Nephron progenitor cell (in vitro differentiated cells): ENCODE data around the gene EOLA1.
A peak's percentile ranks its signal among the peaks of the same experiment; 100 is the strongest.

Experiments used
- DNase-seq: peaks from one replicate; pipeline ENCODE4 v3.0.0; 2021
- H3K27ac Mint-ChIP-seq: 2 replicates; pipeline ENCODE4 v1.8.0; 2021; ENCODE audit warnings: mild to moderate bottlenecking, moderate library complexity, mixed read lengths
- H3K27me3 Mint-ChIP-seq: 2 replicates; pipeline ENCODE4 v1.8.0; 2021; ENCODE audit warnings: mild to moderate bottlenecking, low read depth, mixed read lengths; ENCODE audit not compliant: poor library complexity
- H3K36me3 Mint-ChIP-seq: 2 replicates; pipeline ENCODE4 v1.8.0; 2021; ENCODE audit warnings: low read depth, mixed read lengths
- H3K4me1 Mint-ChIP-seq: 2 replicates; pipeline ENCODE4 v1.8.0; 2021; ENCODE audit warnings: mixed read lengths
- H3K4me3 Mint-ChIP-seq: 2 replicates; pipeline ENCODE4 v1.8.0; 2021; ENCODE audit warnings: mild to moderate bottlenecking, moderate library complexity, mixed read lengths
- H3K9me3 Mint-ChIP-seq: 2 replicates; pipeline ENCODE4 v1.8.0; 2021; ENCODE audit warnings: mild to moderate bottlenecking, moderate library complexity, mixed read lengths
- CTCF ChIP-seq: fragments of 200-600 bp; sonication (generic); IDR thresholded peaks from 2 replicates; pipeline ENCODE4 v1.5.0; 2021; ENCODE audit warnings: antibody characterized with exemption

EOLA1 gene

GRCh38 chrX:149512225-149512885, 28.5 kb upstream of the EOLA1 start:
- Mint-ChIP-seq H3K27me3 (peaks cover 13% of the 10 kb centered on the region), H3K27ac (no peak overlapping the region), H3K9me3 (peaks cover 46% of the 10 kb centered on the region), H3K36me3 (peaks cover 6% of the 10 kb centered on the region), H3K4me3 (no peak overlapping the region), H3K4me1 (peaks cover 38% of the 10 kb centered on the region)
- peak; percentile 49 for DNase-seq
- peak; percentile 37 for TF ChIP-seq CTCF

GRCh38 chrX:149513825-149514428, 26.9 kb upstream of the EOLA1 start:
- no peak for DNase-seq
- Mint-ChIP-seq H3K9me3 (peaks cover 51% of the 10 kb centered on the region), H3K36me3 (peaks cover 11% of the 10 kb centered on the region), H3K27me3 (peaks cover 12% of the 10 kb centered on the region), H3K4me3 (no peak overlapping the region), H3K27ac (no peak overlapping the region), H3K4me1 (peaks cover 33% of the 10 kb centered on the region)
- no peak for TF ChIP-seq CTCF

DNA sequence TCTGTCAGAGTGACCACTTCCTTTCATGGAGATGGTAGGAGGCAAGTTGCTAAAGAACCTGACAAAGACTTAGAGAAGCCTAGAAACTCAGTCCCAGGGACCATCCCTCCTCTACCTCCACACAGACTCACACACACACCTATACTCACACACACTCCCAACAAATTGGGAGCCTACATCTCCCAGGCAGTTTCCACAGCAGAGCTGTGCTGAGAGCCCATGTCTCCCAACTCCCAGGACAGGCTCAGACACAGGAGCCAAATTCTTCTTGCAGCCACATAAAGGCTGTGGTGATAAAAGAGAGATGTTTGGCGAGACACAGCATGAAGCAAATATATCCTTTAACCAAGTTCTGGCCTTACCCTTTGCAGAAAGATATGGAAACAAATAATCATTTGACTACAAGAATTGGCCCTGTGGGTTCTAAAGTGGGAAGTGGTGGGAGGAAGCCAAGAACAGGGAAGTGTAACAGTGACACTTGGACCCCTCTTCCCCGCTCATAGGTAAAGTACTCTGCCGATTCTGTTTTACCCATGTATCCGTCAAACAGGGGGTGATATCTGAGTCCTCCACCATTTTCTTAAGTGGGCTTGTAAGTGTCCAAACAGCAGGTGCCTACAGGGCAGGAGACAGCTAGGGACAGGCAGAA, 24.7 kb upstream of the EOLA1 start:
- H3K4me1 Mint-ChIP-seq: peaks cover 21% of the 10 kb centered on the region
- no peak for TF ChIP-seq CTCF
- no peak overlapping the region for H3K27ac Mint-ChIP-seq
- DNase-seq: no peak
- peaks cover 16% of the 10 kb centered on the region for H3K36me3 Mint-ChIP-seq
- no peak overlapping the region for H3K4me3 Mint-ChIP-seq
- peaks cover 60% of the 10 kb centered on the region for H3K9me3 Mint-ChIP-seq
- peaks cover 8% of the 10 kb centered on the region for H3K27me3 Mint-ChIP-seq

GRCh38 chrX:149516604-149517003, 24.2 kb upstream of the EOLA1 start:
- DNase-seq: no peak
- Mint-ChIP-seq H3K27me3 (peaks cover 8% of the 10 kb centered on the region), H3K4me1 (peaks cover 16% of the 10 kb centered on the region), H3K4me3 (no peak overlapping the region), H3K9me3 (peaks cover 55% of the 10 kb centered on the region), H3K27ac (no peak overlapping the region), H3K36me3 (peaks cover 16% of the 10 kb centered on the region)
- TF ChIP-seq CTCF: no peak

DNA sequence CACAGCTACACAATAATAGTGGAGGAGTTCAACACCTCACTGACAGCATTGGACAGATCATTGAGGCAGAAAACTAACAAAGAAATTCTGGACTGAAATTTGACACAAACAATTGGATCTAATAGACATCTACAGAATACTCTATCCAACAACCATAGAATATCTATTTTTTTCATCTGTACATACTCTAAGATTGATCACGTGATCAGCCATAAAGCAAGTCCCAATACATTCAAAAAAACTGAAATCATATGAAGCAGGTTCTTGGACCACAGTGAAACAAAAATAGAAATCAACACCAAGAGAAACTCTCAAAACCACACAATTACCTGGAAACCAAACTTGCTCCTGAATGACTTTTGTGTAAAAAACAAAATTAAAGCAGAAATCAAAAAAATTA, 23.5 kb upstream of the EOLA1 start:
- H3K36me3 Mint-ChIP-seq: peaks cover 16% of the 10 kb centered on the region
- TF ChIP-seq CTCF: no peak
- H3K9me3 Mint-ChIP-seq: peaks cover 56% of the 10 kb centered on the region
- no peak overlapping the region for H3K4me3 Mint-ChIP-seq
- DNase-seq: no peak
- peaks cover 8% of the 10 kb centered on the region for H3K27me3 Mint-ChIP-seq
- H3K27ac Mint-ChIP-seq: no peak overlapping the region
- H3K4me1 Mint-ChIP-seq: peaks cover 9% of the 10 kb centered on the region
